ENCODE measurements around the gene GMEB2.

The GMEB2 gene

DNA sequence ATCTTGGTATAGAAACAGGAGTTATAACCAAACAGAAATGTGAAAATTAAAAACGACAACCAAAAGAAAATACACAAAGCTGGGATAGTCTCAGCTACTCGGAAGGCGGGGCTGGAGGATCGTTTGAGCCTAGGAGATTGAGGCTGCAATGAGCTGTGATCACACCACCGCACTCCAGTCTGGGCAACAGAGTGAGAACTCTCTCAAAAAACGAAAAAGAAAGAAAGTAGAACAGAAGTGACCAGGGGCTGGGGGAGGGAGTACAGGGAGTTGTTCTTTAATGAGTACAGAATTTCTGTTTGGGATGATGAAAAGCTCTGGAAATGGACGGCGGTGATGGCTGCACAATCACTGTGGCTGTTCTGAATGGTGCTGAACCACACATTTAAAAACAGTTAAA is 5.9 kb downstream of the GMEB2 start:
- H3K4me3 ChIP-seq (ENCODE audit: low read depth, low read length) = no peak overlapping the region
- DNase-seq (ENCODE audit: low read depth) = no peak
- TF ChIP-seq POLR2A (IDR thresholded peaks at IDR 0.05; ENCODE audit: extremely low read depth, insufficient read length) (no peak), MYC (IDR thresholded peaks at IDR 0.05; ENCODE audit: low read depth, low read length) (no peak)
- TF ChIP-seq, protein P1, sequence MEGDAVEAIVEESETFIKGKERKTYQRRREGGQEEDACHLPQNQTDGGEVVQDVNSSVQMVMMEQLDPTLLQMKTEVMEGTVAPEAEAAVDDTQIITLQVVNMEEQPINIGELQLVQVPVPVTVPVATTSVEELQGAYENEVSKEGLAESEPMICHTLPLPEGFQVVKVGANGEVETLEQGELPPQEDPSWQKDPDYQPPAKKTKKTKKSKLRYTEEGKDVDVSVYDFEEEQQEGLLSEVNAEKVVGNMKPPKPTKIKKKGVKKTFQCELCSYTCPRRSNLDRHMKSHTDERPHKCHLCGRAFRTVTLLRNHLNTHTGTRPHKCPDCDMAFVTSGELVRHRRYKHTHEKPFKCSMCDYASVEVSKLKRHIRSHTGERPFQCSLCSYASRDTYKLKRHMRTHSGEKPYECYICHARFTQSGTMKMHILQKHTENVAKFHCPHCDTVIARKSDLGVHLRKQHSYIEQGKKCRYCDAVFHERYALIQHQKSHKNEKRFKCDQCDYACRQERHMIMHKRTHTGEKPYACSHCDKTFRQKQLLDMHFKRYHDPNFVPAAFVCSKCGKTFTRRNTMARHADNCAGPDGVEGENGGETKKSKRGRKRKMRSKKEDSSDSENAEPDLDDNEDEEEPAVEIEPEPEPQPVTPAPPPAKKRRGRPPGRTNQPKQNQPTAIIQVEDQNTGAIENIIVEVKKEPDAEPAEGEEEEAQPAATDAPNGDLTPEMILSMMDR (IDR thresholded peaks at IDR 0.05; ENCODE audit: low read depth, low read length) = no peak
- TF ChIP-seq, protein P2, sequence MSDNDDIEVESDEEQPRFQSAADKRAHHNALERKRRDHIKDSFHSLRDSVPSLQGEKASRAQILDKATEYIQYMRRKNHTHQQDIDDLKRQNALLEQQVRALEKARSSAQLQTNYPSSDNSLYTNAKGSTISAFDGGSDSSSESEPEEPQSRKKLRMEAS (IDR thresholded peaks at IDR 0.05; ENCODE audit: low read depth, low read length) = no peak

DNA sequence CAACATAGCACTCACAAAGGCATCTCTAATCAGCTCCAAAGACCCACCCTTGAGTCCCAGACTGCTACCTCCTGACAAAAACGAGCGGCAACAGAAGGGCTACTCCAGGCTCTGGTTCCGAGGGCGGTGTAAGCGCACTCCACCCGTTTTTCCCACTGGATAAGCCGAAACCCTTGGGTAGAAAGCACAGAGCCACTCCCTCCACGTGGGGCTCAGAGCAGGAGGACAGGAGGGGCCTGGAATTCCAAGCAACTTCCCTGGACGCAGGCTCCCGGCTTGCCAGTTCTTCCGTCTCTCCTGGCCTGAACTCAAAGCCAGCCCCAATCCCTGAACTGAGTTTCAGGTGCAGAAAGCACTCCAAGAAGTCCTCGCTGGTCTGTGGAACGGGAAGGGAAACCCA is 7.4 kb downstream of the GMEB2 start:
- no peak for DNase-seq (ENCODE audit: low read depth)
- TF ChIP-seq POLR2A (IDR thresholded peaks at IDR 0.05; ENCODE audit: extremely low read depth, insufficient read length) (no peak), MYC (IDR thresholded peaks at IDR 0.05; ENCODE audit: low read depth, low read length) (no peak)
- TF ChIP-seq, protein P2 (IDR thresholded peaks at IDR 0.05; ENCODE audit: low read depth, low read length) = no peak
- TF ChIP-seq, protein P1 (IDR thresholded peaks at IDR 0.05; ENCODE audit: low read depth, low read length) = no peak
- H3K4me3 ChIP-seq (ENCODE audit: low read depth, low read length) = no peak overlapping the region

DNA sequence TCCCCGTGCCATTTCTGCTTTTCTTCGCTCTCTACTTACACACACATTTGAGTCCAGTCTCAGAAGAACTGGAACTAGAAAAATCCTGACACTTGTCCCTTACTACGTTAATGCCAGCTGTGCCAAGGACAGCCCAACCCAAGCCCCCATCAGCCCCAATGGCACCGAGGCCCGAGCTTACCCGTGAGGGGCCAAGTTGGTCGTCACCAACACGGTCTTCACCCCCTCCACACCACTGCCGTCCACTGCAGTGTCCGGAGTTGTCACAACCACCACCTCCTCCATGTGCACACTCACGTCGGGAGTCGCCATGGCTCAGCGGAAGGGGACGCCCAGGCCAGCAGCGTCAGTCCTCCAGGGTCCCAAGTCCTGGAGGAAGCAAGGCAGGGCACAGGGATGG is 7.8 kb downstream of the GMEB2 start:
- no peak overlapping the region for H3K4me3 ChIP-seq (ENCODE audit: low read depth, low read length)
- TF ChIP-seq POLR2A (IDR thresholded peaks at IDR 0.05; ENCODE audit: extremely low read depth, insufficient read length) = no peak
- TF ChIP-seq, protein P2 (IDR thresholded peaks at IDR 0.05; ENCODE audit: low read depth, low read length) = no peak
- no peak for TF ChIP-seq MYC (IDR thresholded peaks at IDR 0.05; ENCODE audit: low read depth, low read length)
- TF ChIP-seq, protein P1 (IDR thresholded peaks at IDR 0.05; ENCODE audit: low read depth, low read length) = no peak
- DNase-seq (ENCODE audit: low read depth) = no peak

DNA sequence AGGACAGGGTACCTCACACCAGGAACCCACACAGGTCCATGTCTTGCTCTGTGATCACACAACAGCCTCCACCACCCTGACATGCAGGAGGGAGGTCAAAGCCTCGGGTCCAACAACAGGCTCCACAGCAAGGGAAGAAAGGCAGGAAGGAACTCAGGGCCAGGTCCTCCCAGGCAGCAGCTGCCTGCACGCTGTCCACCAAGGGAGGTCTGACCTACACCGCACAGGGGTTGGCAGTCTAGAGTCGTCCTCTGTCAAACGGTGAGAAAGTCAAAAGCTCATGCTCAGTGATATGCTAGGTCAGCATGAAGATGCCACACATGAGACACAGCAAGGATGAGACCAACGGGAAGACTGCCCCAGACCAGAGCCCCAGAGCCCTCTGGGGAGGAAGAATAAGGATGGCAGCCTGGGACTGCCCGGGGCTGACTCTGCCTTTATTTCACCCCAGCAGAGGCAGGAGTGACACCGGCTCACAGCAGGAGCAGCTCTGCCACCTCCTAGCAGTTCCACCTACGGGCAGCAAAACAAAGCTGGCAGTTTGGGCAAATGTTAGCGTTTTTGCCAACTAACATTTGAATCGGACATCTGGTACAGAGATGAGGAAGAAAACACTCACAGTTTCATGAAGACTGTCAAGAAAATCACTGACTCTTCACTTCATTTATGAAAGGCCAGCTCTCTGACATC is 8.5 kb downstream of the GMEB2 start:
- TF ChIP-seq MYC (IDR thresholded peaks at IDR 0.05; ENCODE audit: low read depth, low read length) = no peak
- TF ChIP-seq POLR2A (IDR thresholded peaks at IDR 0.05; ENCODE audit: extremely low read depth, insufficient read length) = no peak
- TF ChIP-seq, protein P1 (IDR thresholded peaks at IDR 0.05; ENCODE audit: low read depth, low read length) = no peak
- TF ChIP-seq, protein P2 (IDR thresholded peaks at IDR 0.05; ENCODE audit: low read depth, low read length) = no peak
- no peak overlapping the region for H3K4me3 ChIP-seq (ENCODE audit: low read depth, low read length)
- DNase-seq (ENCODE audit: low read depth) = no peak

DNA sequence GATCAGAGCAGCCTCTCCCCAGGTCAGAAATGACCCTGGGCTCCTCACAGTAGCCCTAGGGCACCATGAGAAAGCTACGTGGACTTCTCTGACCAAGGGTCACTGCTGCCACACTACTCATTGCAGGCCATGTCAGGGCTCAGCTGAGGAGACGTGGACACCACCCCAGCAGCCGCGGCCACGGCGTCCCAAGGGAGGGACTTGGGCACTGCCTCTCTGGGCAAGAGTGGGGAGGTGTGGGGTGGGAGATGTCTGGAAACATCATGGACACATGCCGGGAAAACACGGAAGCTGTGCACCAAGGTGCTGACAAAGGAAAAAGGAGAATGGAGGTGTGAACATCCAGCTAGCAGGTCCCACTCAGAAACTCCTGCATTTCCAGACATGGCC is 9.0 kb downstream of the GMEB2 start:
- no peak for DNase-seq (ENCODE audit: low read depth)
- TF ChIP-seq, protein P1 (IDR thresholded peaks at IDR 0.05; ENCODE audit: low read depth, low read length) = no peak
- TF ChIP-seq POLR2A (IDR thresholded peaks at IDR 0.05; ENCODE audit: extremely low read depth, insufficient read length) (no peak), MYC (IDR thresholded peaks at IDR 0.05; ENCODE audit: low read depth, low read length) (no peak)
- TF ChIP-seq, protein P2 (IDR thresholded peaks at IDR 0.05; ENCODE audit: low read depth, low read length) = no peak
- H3K4me3 ChIP-seq (ENCODE audit: low read depth, low read length) = no peak overlapping the region
